OCI-M1 (cell line): ENCODE measurements around the gene NEK7.

ENCODE experiments used
- DNase-seq: peaks from one replicate; lab custom pipeline; 2025; lab: John Stamatoyannopoulos, UW

Gene NEK7

DNA sequence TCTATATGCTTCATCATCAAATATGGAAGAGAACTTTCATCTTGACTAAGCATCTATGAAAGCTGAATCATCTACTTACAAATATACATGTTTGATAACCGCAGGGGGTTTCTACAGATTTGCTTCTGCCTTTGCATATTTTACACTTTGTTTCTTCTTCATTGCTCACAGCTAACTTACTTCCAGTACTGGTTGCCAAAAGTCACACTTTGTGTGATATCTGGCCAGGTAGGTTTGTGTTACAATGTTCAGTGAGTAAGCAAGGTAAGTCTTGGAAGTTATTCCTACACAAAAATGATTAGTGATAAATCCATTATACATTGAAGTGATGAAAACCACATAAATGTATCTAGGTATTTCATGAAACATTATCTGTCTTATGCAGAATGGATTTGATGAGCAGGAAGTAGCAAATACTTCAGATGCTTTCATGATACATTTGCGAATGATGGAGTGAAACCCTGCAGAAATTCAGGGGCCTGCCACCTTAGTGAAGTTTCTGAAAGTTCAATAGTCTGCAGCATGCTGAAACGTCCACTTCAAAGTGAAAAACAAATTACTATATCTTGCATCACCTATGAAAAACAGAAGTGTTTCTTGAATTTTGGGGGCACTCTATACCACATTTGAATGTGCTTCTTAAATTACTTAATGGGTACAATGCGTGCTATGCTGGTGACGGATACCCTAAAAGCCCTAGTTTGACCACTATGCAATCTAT, 196.3 kb downstream of the NEK7 start:
- DNase-seq, result peak; percentile 40

DNA sequence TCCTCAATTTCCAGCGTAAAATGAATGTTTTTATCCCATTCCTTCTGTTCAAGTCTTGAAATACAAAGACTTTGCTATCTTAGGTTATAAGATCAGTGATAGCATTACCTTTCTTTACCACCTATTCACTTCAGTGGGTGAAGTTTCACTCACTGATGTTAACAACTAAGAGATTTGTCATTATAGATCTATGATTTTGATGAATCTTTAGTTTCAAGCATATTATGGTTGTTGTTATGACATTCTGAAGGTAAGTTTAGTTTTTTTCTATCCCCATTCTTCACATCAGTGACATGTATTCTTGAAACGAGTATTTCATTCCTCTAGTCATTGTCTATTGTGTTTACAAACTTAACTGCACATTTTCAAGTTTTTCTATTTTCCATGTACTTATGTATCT, 201.1 kb downstream of the NEK7 start:
- no peak for DNase-seq

DNA sequence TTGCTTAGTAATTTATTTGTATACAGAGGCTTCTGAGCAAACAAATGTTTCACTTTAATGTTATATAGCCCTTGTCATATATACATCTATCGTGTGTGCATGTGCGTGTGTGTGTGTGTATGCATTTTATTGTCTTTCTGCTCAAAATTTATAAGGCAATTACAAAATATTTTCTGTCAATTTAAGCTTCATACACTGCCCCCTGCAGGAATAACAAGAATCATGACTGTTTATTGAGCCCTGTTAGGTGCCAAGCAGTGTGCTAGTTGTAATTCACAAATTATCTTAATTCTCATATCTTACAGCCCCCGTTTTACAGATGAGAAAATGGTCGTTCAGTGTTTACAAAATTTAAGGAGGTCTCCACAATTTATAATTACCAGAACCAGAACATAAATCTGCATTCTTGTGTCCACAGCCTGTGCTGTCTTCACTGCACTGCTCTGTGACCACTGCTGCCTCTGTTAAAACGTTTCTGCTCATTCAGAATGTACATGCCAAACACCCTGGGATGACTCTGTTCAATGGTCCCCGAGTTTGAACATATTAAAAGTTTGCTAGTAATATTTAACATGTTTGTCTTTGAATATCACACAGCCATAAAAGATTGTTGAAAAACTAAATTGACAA, 202.3 kb downstream of the NEK7 start:
- DNase-seq, result peak; percentile 64

DNA sequence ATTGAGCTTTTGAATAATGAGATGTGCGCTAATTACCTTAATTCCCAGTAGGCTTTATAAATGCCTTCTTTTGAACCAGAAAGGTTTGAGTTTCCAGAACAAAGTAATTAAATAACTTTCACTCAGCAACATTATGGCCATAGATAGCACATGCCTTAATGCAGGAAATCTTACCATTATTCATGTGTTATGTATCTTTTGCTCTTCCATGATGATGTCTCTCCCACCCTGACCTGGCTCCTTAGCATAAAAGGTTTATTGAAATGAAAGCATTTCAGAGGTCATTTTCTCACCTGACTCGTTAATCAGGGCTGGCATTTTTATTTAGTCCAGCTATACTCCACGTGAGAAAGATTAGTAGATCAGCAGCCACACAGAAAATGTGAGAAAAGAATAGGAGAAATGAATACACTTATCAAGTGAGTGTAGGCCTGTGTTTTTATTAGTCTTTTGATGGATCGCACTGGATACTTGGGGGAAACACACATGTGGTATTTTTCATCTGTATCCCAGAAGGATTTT, 203.5 kb downstream of the NEK7 start:
- DNase-seq, result no peak

DNA sequence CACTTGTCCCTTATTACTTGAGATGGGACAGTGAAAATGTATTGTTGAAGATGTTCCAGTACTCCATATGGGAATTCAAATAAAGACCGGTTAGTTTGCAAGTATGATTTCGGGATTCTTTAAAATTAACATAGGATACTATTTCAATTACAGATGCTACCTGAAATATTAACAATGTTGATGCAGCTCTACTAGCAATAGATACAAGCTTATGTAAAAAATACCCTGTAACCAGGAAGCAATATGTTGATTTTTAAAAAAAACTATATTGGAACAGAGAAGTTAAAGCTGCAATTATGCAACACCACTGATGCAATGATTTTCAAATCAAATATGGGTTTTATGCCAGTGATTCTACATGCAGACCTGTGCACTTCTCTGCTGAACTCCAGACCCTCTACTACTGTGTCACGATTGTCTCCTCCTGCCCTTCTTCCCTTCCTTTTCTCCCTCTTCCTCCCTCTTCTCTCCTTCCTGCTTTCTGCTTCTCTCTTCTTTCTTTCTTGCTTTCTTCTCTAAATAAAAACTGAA, 204.5 kb downstream of the NEK7 start:
- no peak for DNase-seq

DNA sequence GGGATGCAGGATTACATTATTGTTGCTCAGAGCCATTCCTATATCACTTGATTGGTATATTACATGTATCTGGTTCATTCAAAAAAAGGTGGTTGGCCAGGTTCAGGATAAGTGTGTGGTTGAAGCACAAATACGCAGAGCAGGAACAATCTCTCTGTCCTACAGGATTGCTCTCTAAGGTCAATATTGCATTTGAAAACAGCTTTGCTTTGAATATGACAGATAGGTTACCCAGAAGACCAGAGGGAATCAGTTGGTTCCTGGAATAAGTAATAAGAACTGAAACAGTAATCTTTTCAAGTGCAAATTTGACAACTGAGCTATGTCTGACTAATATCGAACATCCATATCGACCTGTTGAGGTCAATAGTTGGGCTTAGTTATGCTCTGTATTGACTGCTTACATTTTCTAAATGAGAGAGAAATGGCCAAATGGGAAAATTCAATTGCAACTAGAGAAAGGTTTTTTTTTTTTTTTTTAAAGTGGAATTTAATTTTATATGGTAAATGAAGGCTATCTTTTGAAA, 206.9 kb downstream of the NEK7 start:
- no peak for DNase-seq

DNA sequence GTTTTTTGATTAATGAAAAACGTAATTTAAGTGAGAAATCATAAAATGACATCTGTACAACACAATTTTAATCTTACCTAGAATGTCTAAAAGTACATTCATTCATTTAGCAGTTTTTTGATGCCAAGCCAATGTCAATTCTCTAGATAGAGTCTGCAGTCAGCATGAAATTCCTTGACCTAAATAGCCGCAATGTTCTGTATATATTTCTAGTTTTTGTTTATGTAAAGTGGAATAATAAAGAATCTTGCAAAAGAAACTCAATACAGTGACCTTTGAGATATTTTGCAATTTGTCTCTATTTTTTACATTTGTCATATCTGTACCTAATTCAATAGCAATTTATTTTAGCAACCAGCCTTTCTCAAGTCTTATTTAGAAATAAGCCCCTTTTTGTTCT, 207.7 kb downstream of the NEK7 start:
- no peak for DNase-seq

DNA sequence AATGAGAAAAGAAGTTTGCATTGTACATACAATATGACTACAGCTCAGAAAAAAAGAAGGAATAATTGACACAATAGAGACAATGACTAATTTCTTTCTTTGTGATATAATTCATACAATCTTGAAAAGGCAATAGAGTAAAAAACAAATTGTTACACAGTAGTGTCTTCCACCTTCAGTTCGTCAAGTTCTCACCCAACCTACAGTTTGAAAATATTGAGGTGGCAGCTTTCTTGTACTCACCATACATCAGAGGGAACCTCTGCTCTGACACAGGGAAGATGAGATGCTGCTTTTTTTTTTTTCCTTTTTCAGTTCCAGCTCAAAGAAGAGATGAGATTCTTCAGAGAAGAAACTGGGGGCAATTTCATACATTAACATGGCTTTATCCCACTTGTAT, 210.5 kb downstream of the NEK7 start:
- DNase-seq, result no peak

DNA sequence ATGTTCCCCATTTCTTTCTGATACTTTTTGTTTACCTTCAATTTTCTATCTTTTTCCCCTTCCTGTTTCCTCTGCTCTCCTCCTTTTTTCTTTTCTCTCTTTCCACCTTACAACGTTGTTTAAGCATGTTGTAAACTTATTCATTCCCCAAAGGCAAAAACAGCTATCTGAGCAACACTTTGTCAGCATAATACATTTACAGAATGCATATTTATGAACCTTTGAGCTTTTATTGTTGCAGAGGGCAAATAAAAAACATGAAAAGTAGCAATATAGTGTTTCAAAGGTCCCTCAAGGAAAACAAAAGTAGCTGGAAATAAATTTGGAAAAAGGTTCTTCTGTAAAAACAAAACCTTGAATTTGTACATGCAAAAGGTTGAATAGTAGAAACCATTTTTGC, 214.2 kb downstream of the NEK7 start:
- peak; percentile 38 for DNase-seq
